ENCODE measurements around the gene RWDD3. TPM values are rescaled to one million over a fixed set of nuclear protein-coding genes. Genes with fewer than 3 reads are reported as not detected.

The RWDD3 gene
- total and polyA plus RNA-seq, 2 of the 13 experiments (the other 11 are each of a cell fraction or from before 2014, with no cell fraction given) = 18.3 to 21.2 TPM

- TF ChIP-seq ATRX (CRISPR knock-in tag; IDR thresholded peaks at IDR 0.05; ENCODE audit: borderline replicate concordance) (no peak), ZBED4 (CRISPR knock-in tag; IDR thresholded peaks at IDR 0.05; ENCODE audit: borderline replicate concordance) (peak; percentile 56; the same call in 1 of the 2 replicates), ZFP82 (CRISPR knock-in tag; IDR thresholded peaks at IDR 0.05; ENCODE audit: borderline replicate concordance) (0 out of 2 replicates have a peak, but pooled peaks have one; percentile 1), ZMYM3 (CRISPR knock-in tag; IDR thresholded peaks at IDR 0.05) (peak; percentile 58; the same call in 1 of the 2 replicates), NR2F6 (IDR thresholded peaks at IDR 0.05) (peak; percentile 32; the same call in 1 of the 2 replicates), NR2F6 (CRISPR knock-in tag; IDR thresholded peaks at IDR 0.05) (peak; percentile 51; the same call in 1 of the 2 replicates), SP5 (CRISPR knock-in tag; IDR thresholded peaks at IDR 0.05; ENCODE audit: borderline replicate concordance, low read depth) (peak; percentile 14; the same call in 1 of the 2 replicates), CEBPG (CRISPR knock-in tag; IDR thresholded peaks at IDR 0.05) (peak; percentile 45; the same call in 1 of the 2 replicates), ZSCAN30 (CRISPR knock-in tag; IDR thresholded peaks at IDR 0.05) (no peak), NR2F2 (IDR thresholded peaks at IDR 0.05; ENCODE audit: borderline replicate concordance, low read depth) (peak; percentile 8; the same call in 1 of the 2 replicates), SAP130 (CRISPR knock-in tag; IDR thresholded peaks at IDR 0.05; ENCODE audit: low read depth) (peak; percentile 73), MED1 (CRISPR knock-in tag; IDR thresholded peaks at IDR 0.05) (0 out of 2 replicates have a peak, but pooled peaks have one; percentile 40), ZNF225 (CRISPR knock-in tag; IDR thresholded peaks at IDR 0.05) (no peak), RXRA (CRISPR knock-in tag; IDR thresholded peaks at IDR 0.05) (0 out of 2 replicates have a peak, but pooled peaks have one; percentile 19), HDAC1 (CRISPR knock-in tag; IDR thresholded peaks at IDR 0.05) (peak; percentile 44; the same call in 1 of the 2 replicates), IRF2 (CRISPR knock-in tag; IDR thresholded peaks at IDR 0.05) (peak; percentile 44; the same call in 1 of the 2 replicates), SIN3A (IDR thresholded peaks at IDR 0.05; ENCODE audit: borderline replicate concordance, low read depth, low read length) (peak; percentile 57; the same call in 1 of the 2 replicates), TFDP1 (CRISPR knock-in tag; IDR thresholded peaks at IDR 0.05; ENCODE audit: borderline replicate concordance) (peak; percentile 10; the same call in 1 of the 2 replicates), DMAP1 (CRISPR knock-in tag; IDR thresholded peaks at IDR 0.05) (0 out of 2 replicates have a peak, but pooled peaks have one; percentile 7), TOE1 (CRISPR knock-in tag; IDR thresholded peaks at IDR 0.05) (0 out of 2 replicates have a peak, but pooled peaks have one; percentile 27), ZNF451 (CRISPR knock-in tag; IDR thresholded peaks at IDR 0.05) (peak; percentile 26; the same call in 1 of the 2 replicates), NCOR1 (IDR thresholded peaks at IDR 0.05; ENCODE audit: borderline replicate concordance, low read length) (peak; percentile 62; the same call in 1 of the 2 replicates), ZEB1 (IDR thresholded peaks at IDR 0.05; ENCODE audit: insufficient replicate concordance, low read depth) (peak; percentile 66), NRL (CRISPR knock-in tag; IDR thresholded peaks at IDR 0.05; ENCODE audit: borderline replicate concordance) (peak; percentile 57; the same call in 1 of the 2 replicates), BRF2 (CRISPR knock-in tag; IDR thresholded peaks at IDR 0.05) (0 out of 2 replicates have a peak, but pooled peaks have one; percentile 22), ZNF496 (CRISPR knock-in tag; IDR thresholded peaks at IDR 0.05; ENCODE audit: insufficient replicate concordance) (no peak), SPEN (CRISPR knock-in tag; IDR thresholded peaks at IDR 0.05; ENCODE audit: low read depth) (peak; percentile 64; the same call in 1 of the 2 replicates)
These were observed 682 bp upstream of the RWDD3 start (continued) for GRCh38 chr1:95233319-95233736.

All from HepG2 (cell line).